Ishikawa (cell line): ENCODE measurements around the gene SLC23A2.

ENCODE experiments used
- CEBPB ChIP-seq: IDR thresholded peaks from 2 replicates; pipeline ENCODE4 v1.6.1; 2012
- CREB1 ChIP-seq: IDR thresholded peaks from 2 replicates; pipeline ENCODE4 v1.6.1; 2012; ENCODE audit warnings: low read depth
- EGR1 ChIP-seq: IDR thresholded peaks from 2 replicates; pipeline ENCODE4 v1.6.1; 2012
- EP300 ChIP-seq: IDR thresholded peaks from 2 replicates; pipeline ENCODE4 v1.6.1; 2012; ENCODE audit warnings: borderline replicate concordance
- FOXM1 ChIP-seq: IDR thresholded peaks from 2 replicates; pipeline ENCODE4 v1.6.1; 2012; ENCODE audit warnings: low read depth, borderline replicate concordance
- NFIC ChIP-seq: IDR thresholded peaks from 2 replicates; pipeline ENCODE4 v1.6.1; 2012
- RAD21 ChIP-seq: IDR thresholded peaks from 2 replicates; pipeline ENCODE4 v1.6.1; 2012; ENCODE audit warnings: low read depth
- TAF1 ChIP-seq: IDR thresholded peaks from 2 replicates; pipeline ENCODE4 v1.6.1; 2012; ENCODE audit warnings: low read depth, mild to moderate bottlenecking
- TCF12 ChIP-seq: IDR thresholded peaks from 2 replicates; pipeline ENCODE4 v1.6.1; 2012; ENCODE audit warnings: low read depth
- TEAD4 ChIP-seq: IDR thresholded peaks from 2 replicates; pipeline ENCODE4 v1.6.1; 2012
- YY1 ChIP-seq: IDR thresholded peaks from 2 replicates; pipeline ENCODE4 v1.6.1; 2012; ENCODE audit warnings: low read depth
- ZBTB7A ChIP-seq: IDR thresholded peaks from 2 replicates; pipeline ENCODE4 v1.6.1; 2012; ENCODE audit warnings: low read depth
- TF ChIP-seq, protein P1 (sequence below): IDR thresholded peaks from 2 replicates; pipeline ENCODE4 v1.6.1; 2012
- TF ChIP-seq, protein P2 (sequence below): IDR thresholded peaks from 2 replicates; pipeline ENCODE4 v1.6.1; 2012
- TF ChIP-seq, protein P3 (sequence below): IDR thresholded peaks from 2 replicates; pipeline ENCODE4 v1.6.1; 2012; ENCODE audit warnings: low read depth, mild to moderate bottlenecking

Gene SLC23A2

DNA sequence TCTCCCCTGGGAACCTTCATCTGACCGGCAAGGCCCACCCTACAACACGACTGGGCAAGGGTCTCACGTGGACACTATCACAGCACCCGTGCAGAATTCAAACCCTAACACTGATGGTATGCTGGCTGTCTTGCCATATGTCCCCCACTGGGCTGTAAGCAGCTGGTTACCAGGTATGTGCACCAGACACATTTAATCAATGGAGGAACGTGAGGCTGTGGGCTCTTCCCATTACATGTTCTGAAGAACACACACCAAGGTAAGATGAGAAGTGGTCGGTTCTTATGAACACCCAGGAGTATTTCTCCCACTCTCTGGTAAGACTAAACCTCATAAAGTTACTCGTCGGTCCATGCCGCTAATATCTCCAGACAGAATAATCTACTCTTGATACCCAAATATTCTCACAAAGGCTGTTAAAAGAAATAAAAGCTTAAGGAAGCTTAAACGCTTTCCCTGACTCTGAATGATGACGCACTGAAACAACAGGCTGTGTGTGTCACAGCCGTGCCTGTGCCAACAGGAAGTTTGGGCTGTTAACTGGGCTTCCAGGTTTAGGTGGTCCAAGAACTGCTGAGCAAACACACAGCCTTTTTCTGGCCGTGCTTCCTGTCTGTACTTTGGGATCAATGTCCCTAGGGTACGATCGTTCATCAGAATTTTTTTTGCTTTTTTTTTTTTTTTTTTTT lies 75.3 kb downstream of the SLC23A2 start:
- no peak for TF ChIP-seq CREB1
- no peak for TF ChIP-seq NFIC
- TF ChIP-seq RAD21, result no peak
- no peak for TF ChIP-seq ZBTB7A
- TF ChIP-seq YY1, result no peak

DNA sequence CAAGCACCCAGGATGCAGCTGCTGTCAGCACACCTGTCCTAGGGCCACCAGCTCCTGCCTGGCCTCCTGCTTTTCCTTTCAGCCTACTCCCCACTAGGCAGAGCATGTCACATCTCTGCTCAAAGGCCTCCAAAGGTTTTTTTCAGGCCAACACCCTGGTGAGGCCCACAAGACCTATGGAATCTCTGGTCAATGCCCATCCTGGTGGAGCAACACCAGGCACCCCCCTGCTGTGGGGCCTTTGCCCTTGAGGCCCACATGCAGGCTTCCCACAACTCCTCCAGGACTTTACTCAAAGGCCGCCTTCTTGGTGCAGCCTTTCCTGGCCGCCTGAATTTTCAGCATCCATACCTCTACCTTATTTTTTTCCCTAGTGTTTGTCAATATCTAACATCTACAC lies 76.9 kb downstream of the SLC23A2 start:
- TF ChIP-seq CEBPB (no peak), YY1 (no peak), NFIC (no peak), ZBTB7A (no peak), CREB1 (no peak)
- TF ChIP-seq, protein P1, sequence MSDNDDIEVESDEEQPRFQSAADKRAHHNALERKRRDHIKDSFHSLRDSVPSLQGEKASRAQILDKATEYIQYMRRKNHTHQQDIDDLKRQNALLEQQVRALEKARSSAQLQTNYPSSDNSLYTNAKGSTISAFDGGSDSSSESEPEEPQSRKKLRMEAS, result no peak
- TF ChIP-seq, protein P2, sequence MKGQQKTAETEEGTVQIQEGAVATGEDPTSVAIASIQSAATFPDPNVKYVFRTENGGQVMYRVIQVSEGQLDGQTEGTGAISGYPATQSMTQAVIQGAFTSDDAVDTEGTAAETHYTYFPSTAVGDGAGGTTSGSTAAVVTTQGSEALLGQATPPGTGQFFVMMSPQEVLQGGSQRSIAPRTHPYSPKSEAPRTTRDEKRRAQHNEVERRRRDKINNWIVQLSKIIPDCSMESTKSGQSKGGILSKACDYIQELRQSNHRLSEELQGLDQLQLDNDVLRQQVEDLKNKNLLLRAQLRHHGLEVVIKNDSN, result no peak

DNA sequence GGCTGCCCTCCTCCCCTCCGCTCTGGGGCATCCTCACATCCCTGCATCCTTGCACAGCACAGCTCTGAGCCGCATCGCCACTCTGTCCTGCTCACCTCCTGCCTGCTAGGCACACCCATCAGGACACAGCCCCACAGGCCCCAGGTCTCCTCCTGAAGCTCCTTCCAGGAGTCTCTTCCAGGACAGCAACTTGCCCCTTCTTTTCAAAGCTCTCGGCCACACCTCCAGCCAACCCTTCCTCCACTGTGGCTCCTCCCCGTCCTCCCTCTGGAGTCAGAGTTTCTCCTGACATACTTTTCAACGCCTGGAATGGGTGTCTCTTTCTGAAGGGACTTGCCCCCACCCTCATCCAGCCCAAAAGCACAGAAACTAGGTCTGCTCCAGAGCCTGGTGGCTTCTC lies 77.3 kb downstream of the SLC23A2 start:
- no peak for TF ChIP-seq ZBTB7A

DNA sequence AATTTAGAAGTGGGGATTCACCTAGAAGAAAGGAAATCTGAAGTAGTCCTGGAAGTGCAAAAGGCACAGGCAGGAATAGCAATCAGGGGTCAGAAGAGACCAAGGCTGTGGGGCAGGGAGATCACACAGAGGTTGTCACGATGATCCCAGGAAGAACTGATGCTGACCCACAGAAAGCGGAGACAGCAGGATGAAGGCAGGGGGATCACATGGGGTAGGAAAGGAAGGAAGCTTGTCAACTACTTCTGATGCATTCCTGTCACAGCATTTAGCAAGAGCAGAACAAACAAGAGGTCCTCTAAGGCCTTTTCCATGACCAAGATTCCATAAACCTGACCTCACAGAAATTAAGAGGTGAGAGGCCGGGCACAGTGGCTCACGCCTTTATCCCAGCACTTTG lies 79.1 kb downstream of the SLC23A2 start:
- TF ChIP-seq, protein P1, result no peak
- TF ChIP-seq NFIC (no peak), TCF12 (no peak), RAD21 (no peak), YY1 (no peak), EGR1 (no peak), TAF1 (no peak), ZBTB7A (no peak), TEAD4 (no peak), EP300 (no peak)
- TF ChIP-seq, protein P3, sequence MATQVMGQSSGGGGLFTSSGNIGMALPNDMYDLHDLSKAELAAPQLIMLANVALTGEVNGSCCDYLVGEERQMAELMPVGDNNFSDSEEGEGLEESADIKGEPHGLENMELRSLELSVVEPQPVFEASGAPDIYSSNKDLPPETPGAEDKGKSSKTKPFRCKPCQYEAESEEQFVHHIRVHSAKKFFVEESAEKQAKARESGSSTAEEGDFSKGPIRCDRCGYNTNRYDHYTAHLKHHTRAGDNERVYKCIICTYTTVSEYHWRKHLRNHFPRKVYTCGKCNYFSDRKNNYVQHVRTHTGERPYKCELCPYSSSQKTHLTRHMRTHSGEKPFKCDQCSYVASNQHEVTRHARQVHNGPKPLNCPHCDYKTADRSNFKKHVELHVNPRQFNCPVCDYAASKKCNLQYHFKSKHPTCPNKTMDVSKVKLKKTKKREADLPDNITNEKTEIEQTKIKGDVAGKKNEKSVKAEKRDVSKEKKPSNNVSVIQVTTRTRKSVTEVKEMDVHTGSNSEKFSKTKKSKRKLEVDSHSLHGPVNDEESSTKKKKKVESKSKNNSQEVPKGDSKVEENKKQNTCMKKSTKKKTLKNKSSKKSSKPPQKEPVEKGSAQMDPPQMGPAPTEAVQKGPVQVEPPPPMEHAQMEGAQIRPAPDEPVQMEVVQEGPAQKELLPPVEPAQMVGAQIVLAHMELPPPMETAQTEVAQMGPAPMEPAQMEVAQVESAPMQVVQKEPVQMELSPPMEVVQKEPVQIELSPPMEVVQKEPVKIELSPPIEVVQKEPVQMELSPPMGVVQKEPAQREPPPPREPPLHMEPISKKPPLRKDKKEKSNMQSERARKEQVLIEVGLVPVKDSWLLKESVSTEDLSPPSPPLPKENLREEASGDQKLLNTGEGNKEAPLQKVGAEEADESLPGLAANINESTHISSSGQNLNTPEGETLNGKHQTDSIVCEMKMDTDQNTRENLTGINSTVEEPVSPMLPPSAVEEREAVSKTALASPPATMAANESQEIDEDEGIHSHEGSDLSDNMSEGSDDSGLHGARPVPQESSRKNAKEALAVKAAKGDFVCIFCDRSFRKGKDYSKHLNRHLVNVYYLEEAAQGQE, result no peak

DNA sequence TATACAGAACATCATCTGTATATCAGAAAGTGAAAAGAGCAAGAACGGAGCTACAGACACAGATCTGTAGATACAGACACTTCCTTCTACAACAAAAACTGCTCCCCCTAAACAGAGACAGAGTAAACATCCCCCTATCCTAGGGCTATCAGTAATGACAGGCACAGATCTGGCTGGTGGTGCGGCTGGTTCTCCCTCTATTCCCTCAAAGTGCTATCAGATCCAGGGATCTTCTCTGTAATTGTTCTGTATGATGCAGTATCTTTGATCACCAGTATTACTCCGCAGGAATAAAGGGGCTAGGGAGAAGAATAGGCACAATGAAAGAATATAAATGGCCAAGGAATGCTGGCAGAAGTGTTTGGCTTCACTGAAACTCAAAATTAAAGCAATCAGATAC lies 80.7 kb downstream of the SLC23A2 start:
- TF ChIP-seq RAD21, result no peak
- TF ChIP-seq EGR1, result no peak
- TF ChIP-seq NFIC, result no peak
- TF ChIP-seq YY1, result no peak
- TF ChIP-seq, protein P1, result no peak
- TF ChIP-seq FOXM1, result no peak
- no peak for TF ChIP-seq EP300
- TF ChIP-seq ZBTB7A, result no peak
- TF ChIP-seq CEBPB, result no peak
- TF ChIP-seq, protein P2, result no peak
- TF ChIP-seq TCF12, result no peak
- no peak for TF ChIP-seq TEAD4
- TF ChIP-seq TAF1, result no peak
- no peak for TF ChIP-seq CREB1
- TF ChIP-seq, protein P3, result no peak

DNA sequence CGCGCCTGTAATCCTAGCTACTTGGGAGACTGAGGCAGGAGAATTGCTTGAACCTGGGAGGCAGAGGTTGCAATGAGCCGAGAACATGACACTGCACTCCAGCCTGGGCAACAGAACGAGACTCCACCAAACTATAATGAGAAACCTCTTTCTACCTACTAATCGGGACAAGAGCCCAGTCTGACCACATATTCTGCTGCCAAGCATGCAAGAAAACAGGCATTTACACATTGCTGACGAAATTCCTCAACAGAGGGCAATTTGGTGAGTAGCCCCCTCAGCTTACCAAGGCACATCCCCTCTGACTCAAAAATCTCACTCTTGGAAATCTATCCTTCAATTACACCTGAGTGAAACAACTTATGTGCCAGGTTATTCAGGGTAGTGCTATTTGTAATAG lies 81.2 kb downstream of the SLC23A2 start:
- TF ChIP-seq EP300 (no peak), YY1 (no peak), TEAD4 (no peak), TCF12 (no peak), CREB1 (no peak), CEBPB (no peak), FOXM1 (no peak), NFIC (no peak), ZBTB7A (no peak)
- TF ChIP-seq, protein P1, result no peak
- TF ChIP-seq, protein P3, result no peak
- TF ChIP-seq, protein P2, result no peak
